ENCODE results near the gene CNTNAP2. TPM values are rescaled to one million over a fixed set of nuclear protein-coding genes. Genes with fewer than 3 reads are reported as not detected.

The CNTNAP2 gene
- total and polyA plus RNA-seq, 2 of the 8 experiments (the other 6 are each of a cell fraction or from before 2014, with no cell fraction given) = 27.9 to 71.0 TPM

DNA sequence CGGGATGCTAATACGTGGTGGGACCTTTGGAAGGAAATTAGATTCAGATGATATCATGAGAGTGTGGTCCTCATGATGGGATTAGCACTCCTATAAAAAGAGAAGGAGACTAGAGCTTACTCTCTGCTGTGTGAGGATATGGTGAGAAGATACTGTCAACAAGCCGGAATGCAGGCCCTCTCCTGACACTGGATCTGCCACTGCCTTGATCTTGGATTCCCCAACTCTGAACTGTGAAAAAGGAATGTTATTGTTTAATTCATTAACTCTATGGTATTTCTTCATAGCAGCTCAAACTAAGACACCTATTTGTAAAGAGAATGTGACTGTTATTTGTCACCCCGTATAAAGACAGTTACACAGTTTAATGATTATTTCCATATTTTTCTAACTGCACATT is 1246.5 kb downstream of the CNTNAP2 start (continued):
- TF ChIP-seq CEBPB (IDR thresholded peaks at IDR 0.05; ENCODE audit: low read depth, low read length) (no peak), SRF (IDR thresholded peaks at IDR 0.05; ENCODE audit: low read depth, low read length) (no peak), TCF12 (IDR thresholded peaks at IDR 0.05; ENCODE audit: low read depth, low read length) (no peak), BACH1 (IDR thresholded peaks at IDR 0.05; ENCODE audit: low read length) (no peak), SAP30 (IDR thresholded peaks at IDR 0.05; ENCODE audit: insufficient read depth, insufficient replicate concordance, low read length) (no peak)
